ENCODE measurements around the gene ADCY10. TPM values are rescaled to one million over a fixed set of nuclear protein-coding genes. Genes with fewer than 3 reads are reported as not detected.
"Not testable (repeated sequence)": the region's sequence is repeated elsewhere in the genome, so short reads cannot be mapped to it uniquely, and the experiment has no call there.

ADCY10 gene
- total and polyA plus RNA-seq, 2 of the 4 experiments (the other 2 are of a cell fraction) = under 0.01 to 0.03 TPM

- H3K4me2 ChIP-seq (ENCODE audit: low read depth, low read length); H3K36me3 ChIP-seq (ENCODE audit: control insufficient read depth, insufficient read depth, low read length); dilution Hi-C loops (cut with HindIII; ENCODE audit: low sequenced_read_pairs, unreplicated experiment); DNase-seq; H3K4ac ChIP-seq (ENCODE audit: low read depth, low read length); H2BK20ac ChIP-seq (ENCODE audit: low read depth, low read length); H2BK15ac ChIP-seq (ENCODE audit: low read depth, low read length); H4K5ac ChIP-seq (ENCODE audit: low read depth, low read length); CTCF ChIA-PET; H2BK120ac ChIP-seq (ENCODE audit: low read depth, low read length); H4K20me1 ChIP-seq (ENCODE audit: insufficient read depth, low read length); H3K79me1 ChIP-seq (ENCODE audit: low read depth in 1 of 2, low read length in 2 of 2); H3K4me1 ChIP-seq (ENCODE audit: control insufficient read depth, insufficient read depth, low read length); H3K18ac ChIP-seq (ENCODE audit: low read depth, low read length); H3K14ac ChIP-seq (replicated peaks; ENCODE audit: low read depth, low read length); H4K91ac ChIP-seq (ENCODE audit: insufficient read depth, low read depth, low read length); H2AK9ac ChIP-seq (replicated peaks; ENCODE audit: low read depth, low read length, poor library complexity); ATAC-seq (ENCODE audit: low read depth); POLR2A ChIA-PET (ENCODE audit: unreplicated experiment); H3K9ac ChIP-seq (ENCODE audit: low read depth, low read length); H3K56ac ChIP-seq (ENCODE audit: extremely low read depth, insufficient read depth, low read length); H3K27me3 ChIP-seq (ENCODE audit: control insufficient read depth, insufficient read depth, low read length); in situ Hi-C loops (cut with MboI; ENCODE audit: low sequenced_read_pairs); H4K8ac ChIP-seq (ENCODE audit: low read depth in 2 of 2, low read length in 2 of 2); H2AFZ ChIP-seq (replicated peaks; ENCODE audit: low read length, poor library complexity); H3K27ac ChIP-seq (ENCODE audit: insufficient read depth, low read length); H3K23ac ChIP-seq (ENCODE audit: low read depth, low read length); H3K9me3 ChIP-seq (ENCODE audit: control insufficient read depth, insufficient read depth, low read length); H2BK5ac ChIP-seq (ENCODE audit: low read depth, low read length, poor library complexity, severe bottlenecking); BruUV-seq (replicated peaks); H3K4me3 ChIP-seq (ENCODE audit: insufficient read depth, low read depth, low read length); H2AK5ac ChIP-seq (ENCODE audit: low read depth, low read length): not testable (repeated sequence)
- peaks cover 12% of the 10 kb centered on the region for H3K9me1 ChIP-seq (ENCODE audit: insufficient read depth, low read length)
- intact Hi-C loops (cut with micrococcal nuclease) = loop anchor here (10.0 kb wide), 2 partner anchors 201 to 581 kb away; partner anchors contain the start of gene POU2F1
- WGBS, 2 experiments (ENCODE audit: extremely low coverage in 2 of 2, insufficient read length in 1 of 2) = 100% methylated on average over 4 of the region's 23 CpGs; no CpG with 5 or more reads in 1 of the 2 experiments
Measured at GRCh38 chr1:167806235-167806634, 107.7 kb downstream of the ADCY10 start.

Data from IMR-90 (cell line).